Esophagus muscularis mucosa (tissue), 4 donors: ENCODE data around the gene BRD7. TPM values are rescaled to one million over a fixed set of nuclear protein-coding genes. Genes with fewer than 3 reads are reported as not detected.

ENCODE experiments used
- DNase-seq: peaks from one replicate; pipeline ENCODE4 v3.0.0-alpha.2; 2017; ENCODE audit errors: extremely low spot score
- H3K27ac ChIP-seq, 4 donors: fragments of 200-600 bp; sonication (generic); replicated peaks in 1 of 4; 1 replicate in 3 of 4; 2 replicates in 1 of 4; pipeline ENCODE4 v1.5.1; 2016 to 2019; ENCODE audit warnings: mild to moderate bottlenecking in 1 of 4
- H3K27me3 ChIP-seq, 4 donors: fragments of 200-600 bp; sonication (generic); one replicate each; pipeline versions ENCODE4 v1.5.1 to v1.6.0; 2016 to 2019
- H3K36me3 ChIP-seq, 4 donors: fragments of 200-600 bp; sonication (generic); one replicate each; pipeline ENCODE4 v1.5.1; 2016 to 2019
- H3K4me1 ChIP-seq, 4 donors: fragments of 200-600 bp; sonication (generic); one replicate each; pipeline ENCODE4 v1.5.1; 2016 to 2019
- H3K4me3 ChIP-seq, 4 donors: fragments of 200-600 bp; sonication (generic); 1 replicate in 2 of 4; 2 replicates in 2 of 4; pipeline ENCODE4 v1.5.1; 2016 to 2019; ENCODE audit warnings: mild to moderate bottlenecking in 4 of 4, moderate library complexity in 1 of 4
- H3K9me3 ChIP-seq, 4 donors: fragments of 200-600 bp; sonication (generic); 1 replicate in 3 of 4; 2 replicates in 1 of 4; pipeline ENCODE4 v1.5.1; 2016 to 2019
- CTCF ChIP-seq, 3 experiments: fragments of 200-600 bp in 2 of 3; fragments of 450-650 bp in 1 of 3; sonication (generic) in 2 of 3; IDR thresholded peaks; one replicate each; pipeline ENCODE4 v1.5.1; 2017 to 2019; ENCODE audit warnings: antibody characterized with exemption in 3 of 3, mild to moderate bottlenecking in 2 of 3, moderate library complexity in 1 of 3
- EP300 ChIP-seq: sonication (generic); formaldehyde crosslinking; IDR thresholded peaks from one replicate; pipeline ENCODE4 v1.6.1; 2017; ENCODE audit warnings: antibody characterized with exemption
- POLR2A ChIP-seq: fragments of 450-650 bp; IDR thresholded peaks from one replicate; pipeline ENCODE4 v1.6.1; 2017; ENCODE audit warnings: antibody characterized with exemption, moderate library complexity, mild to moderate bottlenecking, low read depth
- POLR2AphosphoS5 ChIP-seq, 2 donors: sonication (generic); formaldehyde crosslinking; IDR thresholded peaks; one replicate each; pipeline ENCODE4 v1.6.1; 2017; ENCODE audit warnings: antibody characterized with exemption in 2 of 2
- WGBS: methylation state at CpG from one replicate; pipeline ENCODE4 v1.1.5; 2018; 5-methylcytosine and 5-hydroxymethylcytosine counted together
- intact Hi-C: fragments of 100-400 bp; cut with DNase I; formaldehyde crosslinking; loops from one replicate; pipeline ENCODE4 v1.15.1; 2023
- total RNA-seq, 4 donors: library from RNA; depleted of rRNA; stranded (reverse); fragments of >200 nt; gene quantifications; one replicate each; pipeline versions ENCODE4 v1.1.0 to v1.2.1, GENCODE V29; 2016

Gene BRD7
- total RNA-seq, 4 donors from 2014 or later = 49.5 to 68.1 (median 56.5) TPM

DNA sequence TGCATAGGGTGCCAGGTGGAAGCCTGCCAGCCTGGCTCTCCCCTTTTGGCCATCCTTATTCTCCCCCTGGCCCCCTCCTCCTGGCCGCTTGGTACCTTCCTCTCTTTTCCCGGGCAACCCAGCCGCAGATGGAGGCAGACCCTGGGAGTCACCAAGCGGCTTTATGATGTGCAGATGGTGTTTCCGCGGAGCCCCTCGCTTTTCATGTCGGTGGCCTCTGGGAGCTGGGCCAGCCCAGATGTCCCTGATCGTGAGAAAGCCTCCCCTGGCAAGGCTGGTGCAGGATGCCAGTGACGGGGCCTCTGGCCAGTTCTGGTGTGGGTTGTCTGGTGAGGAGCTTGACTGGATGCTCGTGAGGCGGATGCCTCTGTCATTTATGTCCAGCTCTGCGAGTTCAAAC, 18.0 kb upstream of the BRD7 start:
- Histone ChIP-seq H3K4me3 (no peak overlapping the region), H3K36me3 (no peaks in the 10 kb centered on the region), H3K27ac (no peak overlapping the region), H3K4me1 (no peaks in the 10 kb centered on the region), H3K27me3 (no peaks in the 10 kb centered on the region), H3K9me3 (no peaks in the 10 kb centered on the region)
- TF ChIP-seq POLR2A (no peak), CTCF (IDR thresholded peaks at IDR 0.05) (no peak), POLR2AphosphoS5 (IDR thresholded peaks at IDR 0.05) (no peak), EP300 (no peak)
- intact Hi-C loops = loop anchor here (10.0 kb wide), 1 partner anchor 128 kb away; no protein-coding TSS in a partner anchor
- 90% methylated on average over 2 of the region's 13 CpGs for WGBS
- DNase-seq = no peak

DNA sequence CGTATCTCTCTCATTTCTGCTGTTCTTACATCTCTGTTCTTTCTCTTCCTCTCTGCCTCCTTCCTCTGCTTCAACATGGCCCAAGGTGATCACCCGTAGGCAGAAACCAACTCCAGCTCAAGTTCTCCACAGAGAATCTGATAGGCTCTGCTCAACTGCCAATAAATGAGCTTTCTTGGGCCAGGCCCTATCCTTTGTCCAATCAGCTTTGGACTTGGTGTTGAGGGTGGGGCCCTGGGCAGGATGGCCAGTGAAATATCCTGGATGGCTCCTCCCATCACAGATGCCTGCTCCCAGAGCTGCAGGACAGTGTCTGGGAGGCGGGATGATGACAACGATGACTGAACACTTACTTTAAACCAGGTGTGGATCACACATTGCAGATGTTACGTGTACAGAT, 17.4 kb upstream of the BRD7 start:
- intact Hi-C loops = loop anchor here (10.0 kb wide), 1 partner anchor 129 kb away; no protein-coding TSS in a partner anchor
- no peak overlapping the region for H3K27ac ChIP-seq
- no peaks in the 10 kb centered on the region for H3K9me3 ChIP-seq
- no peak for TF ChIP-seq EP300
- TF ChIP-seq POLR2A = no peak
- TF ChIP-seq CTCF (IDR thresholded peaks at IDR 0.05) = no peak
- no peak for TF ChIP-seq POLR2AphosphoS5 (IDR thresholded peaks at IDR 0.05)
- no peaks in the 10 kb centered on the region for H3K36me3 ChIP-seq
- 76% methylated on average over 5 of the region's 5 CpGs for WGBS
- H3K27me3 ChIP-seq = no peaks in the 10 kb centered on the region
- no peaks in the 10 kb centered on the region for H3K4me1 ChIP-seq
- no peak overlapping the region for H3K4me3 ChIP-seq
- DNase-seq = no peak

- no peaks in the 10 kb centered on the region for H3K27me3 ChIP-seq
- no peak for TF ChIP-seq CTCF (IDR thresholded peaks at IDR 0.05)
- no peak for TF ChIP-seq POLR2AphosphoS5 (IDR thresholded peaks at IDR 0.05)
- no peak for TF ChIP-seq POLR2A
- TF ChIP-seq EP300 = no peak
- no peak overlapping the region for H3K27ac ChIP-seq
- no peaks in the 10 kb centered on the region for H3K36me3 ChIP-seq
- DNase-seq = no peak
- WGBS = 84% methylated on average over 7 of the region's 7 CpGs
- H3K9me3 ChIP-seq = no peaks in the 10 kb centered on the region
- H3K4me1 ChIP-seq = no peaks in the 10 kb centered on the region
- intact Hi-C loops = loop anchor here (10.0 kb wide), 1 partner anchor 130 kb away; no protein-coding TSS in a partner anchor
- H3K4me3 ChIP-seq = no peak overlapping the region
Measured at GRCh38 chr16:50384500-50385135, 15.8 kb upstream of the BRD7 start.

GRCh38 chr16:50381679-50382440, 13.1 kb upstream of the BRD7 start:
- H3K4me1 ChIP-seq = no peaks in the 10 kb centered on the region
- no peaks in the 10 kb centered on the region for H3K36me3 ChIP-seq
- H3K27me3 ChIP-seq = no peaks in the 10 kb centered on the region
- no peaks in the 10 kb centered on the region for H3K9me3 ChIP-seq
- no peak for DNase-seq
- 76% methylated on average over 6 of the region's 8 CpGs for WGBS
- no peak overlapping the region for H3K4me3 ChIP-seq
- TF ChIP-seq CTCF (IDR thresholded peaks at IDR 0.05) = no peak
- no peak for TF ChIP-seq POLR2AphosphoS5 (IDR thresholded peaks at IDR 0.05)
- TF ChIP-seq EP300 = no peak
- TF ChIP-seq POLR2A = no peak
- H3K27ac ChIP-seq = no peak overlapping the region
- intact Hi-C loops = loop anchor here (10.0 kb wide), 1 partner anchor 133 kb away; no protein-coding TSS in a partner anchor
